Sciatic nerve (tissue), 2 donors: ENCODE measurements around the gene GAL3ST1. TPM values are rescaled to one million over a fixed set of nuclear protein-coding genes. Genes with fewer than 3 reads are reported as not detected.
A peak's percentile ranks its signal among the peaks of the same experiment; 100 is the strongest.
"Not testable (repeated sequence)": the region's sequence is repeated elsewhere in the genome, so short reads cannot be mapped to it uniquely, and the experiment has no call there.

ENCODE experiments used
- ATAC-seq: fragments of 200-7000 bp; cut with Tn5 transposase; one replicate; pipeline ENCODE4 v1.9.1; 2020; ENCODE audit warnings: mild to moderate bottlenecking, moderate library complexity
- DNase-seq: peaks from one replicate; pipeline ENCODE4 v3.0.0-alpha.2; 2020; ENCODE audit warnings: low spot score
- intact Hi-C: fragments of 100-400 bp; cut with DNase I; formaldehyde crosslinking; loops from one replicate; pipeline ENCODE4 v1.14.2; 2022
- total RNA-seq: library from RNA; stranded (reverse); fragmentation: NEBNext Ultra II Directional; extraction: Animal tissue kit (Norgen Biotek cat#: 25700); gene quantifications from one replicate; pipeline ENCODE4 v1.2.1, GENCODE V29; 2021
- donor health status: DM: no; HTN: no; CAD: no.
- donor health status: DM: no; HTN: no; CAD: no.

GAL3ST1 gene
- total RNA-seq, 1 donor from 2014 or later = 26.3 TPM

GRCh38 chr22:30600921-30601320, 26.5 kb upstream of the GAL3ST1 start:
- DNase-seq (no peak), ATAC-seq (no peak)
- intact Hi-C loops = no loop called here

GRCh38 chr22:30598986-30599385, 24.5 kb upstream of the GAL3ST1 start:
- intact Hi-C loops = no loop called here
- ATAC-seq (no peak), DNase-seq (no peak)

- no peak for DNase-seq
- intact Hi-C loops = no loop called here
- ATAC-seq = no peak
Measured at GRCh38 chr22:30596886-30597285, 22.4 kb upstream of the GAL3ST1 start.

- intact Hi-C loops = no loop called here
- no peak for ATAC-seq
- no peak for DNase-seq
Measured at GRCh38 chr22:30596199-30596598, 21.7 kb upstream of the GAL3ST1 start.

GRCh38 chr22:30592360-30592713, 17.9 kb upstream of the GAL3ST1 start:
- DNase-seq, intact Hi-C loops, ATAC-seq: not testable (repeated sequence)

GRCh38 chr22:30591588-30592359, 17.3 kb upstream of the GAL3ST1 start, which contains the start of gene PES1:
Gene PES1 (minus strand): TSS chr22:30591910. CDS start chr22:30591833, 77 bp downstream.
- intact Hi-C loops = no loop called here
- peak; percentile 100 for ATAC-seq

GRCh38 chr22:30591191-30591587, 16.7 kb upstream of the GAL3ST1 start:
- intact Hi-C loops = no loop called here
- DNase-seq = no peak
- no peak for ATAC-seq

More at GRCh38 chr22:30591588-30592359, 17.3 kb upstream of the GAL3ST1 start, which contains the start of gene PES1:
- peak; percentile 96 for DNase-seq

- intact Hi-C loops = no loop called here
- no peak for ATAC-seq
Measured at GRCh38 chr22:30586414-30586813, 11.9 kb upstream of the GAL3ST1 start.

GRCh38 chr22:30584441-30584840, 10.0 kb upstream of the GAL3ST1 start:
- intact Hi-C loops = no loop called here
- DNase-seq (no peak), ATAC-seq (no peak)

More at GRCh38 chr22:30586414-30586813, 11.9 kb upstream of the GAL3ST1 start:
- no peak for DNase-seq

GRCh38 chr22:30582788-30583545, 8.5 kb upstream of the GAL3ST1 start:
- ATAC-seq (peak; percentile 39), DNase-seq (no peak)
- intact Hi-C loops = no loop called here

GRCh38 chr22:30582051-30582450, 7.6 kb upstream of the GAL3ST1 start:
- no peak for ATAC-seq
- intact Hi-C loops = no loop called here

GRCh38 chr22:30580896-30581295, 6.4 kb upstream of the GAL3ST1 start:
- ATAC-seq (no peak), DNase-seq (no peak)
- intact Hi-C loops = no loop called here

More at GRCh38 chr22:30582051-30582450, 7.6 kb upstream of the GAL3ST1 start:
- no peak for DNase-seq

GRCh38 chr22:30578481-30578880, 4.0 kb upstream of the GAL3ST1 start:
- intact Hi-C loops = no loop called here
- ATAC-seq = no peak
- DNase-seq = no peak

- intact Hi-C loops = no loop called here
- DNase-seq (no peak), ATAC-seq (no peak)
Measured at GRCh38 chr22:30575859-30576258, 1.4 kb upstream of the GAL3ST1 start.

GRCh38 chr22:30574997-30575671, 669 bp upstream of the GAL3ST1 start:
- intact Hi-C loops = no loop called here
- peak; percentile 72 for ATAC-seq
- DNase-seq = peak; percentile 73

GRCh38 chr22:30573594-30574094, 821 bp downstream of the GAL3ST1 start:
- DNase-seq (no peak), ATAC-seq (no peak)
- intact Hi-C loops = no loop called here

GRCh38 chr22:30572840-30573593, 1.4 kb downstream of the GAL3ST1 start:
- intact Hi-C loops = no loop called here
- ATAC-seq (peak; percentile 11), DNase-seq (no peak)

GRCh38 chr22:30572210-30572609, 2.3 kb downstream of the GAL3ST1 start:
- intact Hi-C loops = no loop called here
- ATAC-seq = no peak
- no peak for DNase-seq
